ENCODE data around the gene RPRD2.

- TF ChIP-seq CTCF (conservative IDR thresholded peaks at IDR 0.05; ENCODE audit: low read depth, low read length): no peak
- TF ChIP-seq EZH2phosphoT487 (IDR thresholded peaks at IDR 0.05; ENCODE audit: borderline replicate concordance, low read length): no peak
- no peak for TF ChIP-seq EZH2 (IDR thresholded peaks at IDR 0.05; ENCODE audit: low read length, unreplicated experiment)
Observed at GRCh38 chr1:150473659-150474058, 109.7 kb downstream of the RPRD2 start.
